HG02571 (cell line): ENCODE results near the gene HOXB6.

Source experiments
- ATAC-seq: cut with Tn5 transposase; IDR thresholded peaks from one replicate; pipeline ENCODE4 v1.9.1; 2021; ENCODE audit warnings: mild to moderate bottlenecking, moderate library complexity; ENCODE audit not compliant: unreplicated experiment

Gene HOXB6

DNA sequence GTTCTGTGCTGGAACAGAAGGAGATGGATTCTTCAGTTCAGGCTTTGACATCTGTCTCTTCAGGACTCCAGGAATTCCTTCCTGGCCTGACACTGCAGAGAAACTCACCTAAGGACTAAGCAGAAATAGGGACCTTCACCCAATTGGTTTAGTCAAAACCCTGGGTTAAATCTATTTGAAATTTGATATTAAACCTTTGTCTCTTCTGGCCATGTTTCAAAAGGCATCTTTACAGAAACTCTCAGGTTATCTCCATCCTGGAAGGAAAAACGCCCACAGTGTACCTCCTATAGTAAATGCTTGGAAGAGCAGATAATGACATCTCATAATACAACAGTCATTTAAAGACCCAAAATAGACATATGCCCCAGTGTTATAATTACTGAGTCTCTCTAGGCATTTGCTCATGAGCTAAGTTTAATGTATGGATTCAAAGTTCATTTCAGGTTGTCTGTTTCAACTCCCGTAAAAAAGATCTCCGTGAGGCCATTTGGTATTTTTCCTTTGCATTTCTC is 21.0 kb downstream of the HOXB6 start:
- no peak for ATAC-seq

DNA sequence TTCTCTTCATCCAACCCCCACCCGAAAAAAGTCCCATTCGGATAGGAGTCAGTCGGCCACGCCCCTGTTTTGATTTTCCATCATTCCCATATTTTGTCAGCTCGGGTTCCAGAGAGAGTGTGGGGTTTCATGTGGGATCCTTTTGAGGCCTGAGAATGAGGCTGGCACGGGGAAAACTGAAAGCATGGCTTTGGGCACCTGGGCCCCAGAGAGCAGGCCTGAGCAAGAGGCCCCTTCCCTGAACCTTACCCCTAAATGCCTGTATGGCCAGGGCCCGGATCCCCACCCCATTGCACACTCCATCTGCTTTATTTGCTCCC is 22.1 kb downstream of the HOXB6 start:
- no peak for ATAC-seq

DNA sequence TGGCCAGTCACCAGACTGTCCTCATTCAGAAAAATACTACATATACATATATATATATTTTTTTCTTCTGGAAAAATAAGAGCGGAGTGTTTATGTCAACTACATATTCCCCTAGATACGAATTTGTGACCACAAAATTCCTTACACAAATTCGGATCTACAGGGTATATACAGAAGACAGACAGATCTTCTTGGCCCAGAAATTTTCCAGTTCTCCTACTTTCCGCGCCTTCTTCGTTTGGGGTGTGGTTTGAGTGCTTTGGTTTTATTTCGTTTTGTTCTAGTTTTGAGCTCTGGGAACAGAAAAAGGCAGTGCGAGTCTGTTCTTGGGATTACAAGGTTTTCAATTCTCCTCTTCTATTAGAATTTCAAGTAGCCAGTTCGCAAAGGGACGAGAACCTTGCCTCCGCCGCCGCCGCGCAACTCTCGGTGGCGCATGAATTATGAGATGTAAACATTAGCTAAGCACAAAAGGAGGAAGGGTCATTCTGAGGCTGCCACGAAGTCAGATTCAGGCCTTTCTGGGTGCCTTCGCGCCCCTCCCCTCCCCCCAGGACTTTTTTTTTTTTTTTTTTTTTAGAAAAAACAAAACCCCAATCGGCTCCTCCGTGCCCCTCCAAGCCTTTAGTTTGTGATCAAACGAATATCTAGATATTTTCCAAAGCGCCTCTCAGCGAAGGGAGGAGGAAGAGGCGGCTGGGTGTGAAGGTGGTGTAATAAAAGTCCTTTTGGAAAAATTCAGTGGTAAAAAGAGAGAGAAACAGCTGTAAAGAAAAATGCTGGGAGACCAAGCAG is 24.8 kb downstream of the HOXB6 start:
- no peak for ATAC-seq

- no peak for ATAC-seq
These were observed 25.4 kb downstream of the HOXB6 start for GRCh38 chr17:48579471-48579759.

DNA sequence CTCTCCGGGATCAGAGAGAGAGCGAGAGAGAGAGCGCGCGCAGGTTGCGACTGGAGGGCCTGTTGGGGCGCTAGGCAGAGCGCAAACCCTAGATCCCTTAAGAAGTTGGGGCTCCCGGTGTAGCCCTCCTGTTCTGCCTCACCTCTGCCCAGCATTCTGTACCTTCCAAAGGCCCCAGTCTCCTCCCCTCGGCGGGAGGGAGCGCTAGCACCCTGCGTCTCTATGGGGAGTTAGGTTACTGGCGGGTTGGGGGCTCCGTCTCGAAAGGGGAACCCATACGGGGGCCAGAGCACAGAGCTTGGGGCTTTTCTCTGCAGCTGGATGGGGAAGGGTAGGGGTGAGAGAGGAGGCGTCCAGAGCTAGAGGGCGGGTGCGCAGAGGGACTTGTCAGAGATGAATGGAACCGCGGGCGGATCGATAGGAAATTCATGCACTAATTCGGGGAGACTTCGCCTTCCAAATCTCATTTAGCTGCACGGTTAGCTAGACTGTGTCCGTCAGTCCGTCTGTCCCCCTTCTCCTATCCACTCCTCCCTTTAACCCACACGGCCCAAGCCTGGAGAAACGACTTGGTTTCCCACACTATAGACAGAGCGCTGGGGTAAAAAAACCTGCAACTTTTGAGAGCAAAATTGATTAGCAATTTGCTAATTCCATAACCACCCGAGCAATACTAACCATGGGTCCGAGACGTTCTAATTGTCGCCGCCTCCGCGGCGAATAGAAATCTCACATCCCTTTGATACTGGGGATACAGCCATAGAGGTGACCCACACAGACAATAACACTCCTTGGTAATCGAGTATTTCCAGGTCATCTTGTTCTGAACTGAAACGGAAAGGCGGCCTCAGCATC is 25.9 kb downstream of the HOXB6 start:
- ATAC-seq = peak; percentile 20

DNA sequence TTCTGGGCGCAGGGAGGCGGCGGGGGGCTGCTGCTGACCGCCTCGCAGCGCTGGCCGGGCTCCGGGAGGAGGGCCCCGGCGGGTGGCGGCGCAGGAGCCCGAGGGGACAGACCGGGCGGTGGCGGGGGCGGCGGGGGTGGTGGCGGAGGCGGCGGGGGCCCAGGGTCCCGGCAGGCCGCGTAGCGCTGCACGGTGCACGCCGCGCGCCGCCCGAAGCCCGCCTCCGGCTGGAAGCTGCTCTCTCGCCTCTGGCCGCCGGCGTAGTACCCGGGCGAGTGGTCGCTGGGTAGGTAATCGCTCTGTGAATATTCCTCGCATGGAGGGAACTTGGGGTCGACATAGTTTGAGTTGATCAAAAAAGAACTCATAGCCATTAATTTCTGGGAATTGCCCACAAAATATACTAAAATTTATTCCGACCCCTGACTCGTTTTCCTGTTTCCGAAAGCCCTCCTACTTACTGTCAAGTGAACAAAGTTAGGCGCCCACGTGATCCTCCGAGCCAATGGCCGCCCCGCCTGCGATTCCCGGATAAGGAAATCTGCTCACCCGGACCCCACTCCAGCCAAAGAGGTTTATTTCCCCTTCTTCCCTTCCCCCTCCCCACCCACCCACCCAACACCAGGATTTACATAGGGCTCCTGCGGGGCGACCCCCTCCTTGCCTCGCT is 26.7 kb downstream of the HOXB6 start, which contains the start of gene HOXB4:
Gene HOXB4, minus strand, starts transcription at position 405 of the 670 bp plus-strand sequence. Its CDS starts 31 bp downstream, at position 374.
- ATAC-seq = peak; percentile 62

DNA sequence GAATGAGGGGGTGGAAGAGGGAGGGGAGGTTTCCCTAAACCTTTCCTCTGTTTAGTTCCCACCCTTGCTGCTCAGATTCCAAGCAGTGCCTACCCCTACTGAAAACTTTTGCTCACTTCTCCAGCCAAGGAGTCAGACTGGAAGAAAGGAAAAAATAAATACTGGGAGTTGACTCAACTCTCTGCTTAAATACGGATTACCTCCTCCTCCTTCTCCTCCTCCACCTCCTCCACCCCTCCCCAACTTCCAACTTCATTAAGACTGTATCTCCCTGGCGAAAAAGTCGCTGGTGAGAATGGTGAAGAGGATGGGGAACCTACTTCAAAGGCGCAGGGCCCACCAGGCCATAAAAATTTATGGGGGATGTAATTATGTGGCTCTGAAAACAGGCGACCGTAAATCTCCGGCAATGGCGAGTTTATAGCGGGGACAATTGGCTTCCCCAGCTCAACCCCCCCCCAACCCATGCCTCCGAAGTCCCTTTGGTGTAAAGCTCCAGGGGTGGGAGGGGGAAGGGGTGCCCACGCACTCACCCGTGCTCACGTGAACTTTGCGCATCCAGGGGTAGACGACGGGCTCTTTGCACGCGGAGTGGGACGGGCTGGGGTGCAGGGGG is 27.3 kb downstream of the HOXB6 start:
- no peak for ATAC-seq

- no peak for ATAC-seq
These were observed 28.1 kb downstream of the HOXB6 start for GRCh38 chr17:48576479-48577309.

DNA sequence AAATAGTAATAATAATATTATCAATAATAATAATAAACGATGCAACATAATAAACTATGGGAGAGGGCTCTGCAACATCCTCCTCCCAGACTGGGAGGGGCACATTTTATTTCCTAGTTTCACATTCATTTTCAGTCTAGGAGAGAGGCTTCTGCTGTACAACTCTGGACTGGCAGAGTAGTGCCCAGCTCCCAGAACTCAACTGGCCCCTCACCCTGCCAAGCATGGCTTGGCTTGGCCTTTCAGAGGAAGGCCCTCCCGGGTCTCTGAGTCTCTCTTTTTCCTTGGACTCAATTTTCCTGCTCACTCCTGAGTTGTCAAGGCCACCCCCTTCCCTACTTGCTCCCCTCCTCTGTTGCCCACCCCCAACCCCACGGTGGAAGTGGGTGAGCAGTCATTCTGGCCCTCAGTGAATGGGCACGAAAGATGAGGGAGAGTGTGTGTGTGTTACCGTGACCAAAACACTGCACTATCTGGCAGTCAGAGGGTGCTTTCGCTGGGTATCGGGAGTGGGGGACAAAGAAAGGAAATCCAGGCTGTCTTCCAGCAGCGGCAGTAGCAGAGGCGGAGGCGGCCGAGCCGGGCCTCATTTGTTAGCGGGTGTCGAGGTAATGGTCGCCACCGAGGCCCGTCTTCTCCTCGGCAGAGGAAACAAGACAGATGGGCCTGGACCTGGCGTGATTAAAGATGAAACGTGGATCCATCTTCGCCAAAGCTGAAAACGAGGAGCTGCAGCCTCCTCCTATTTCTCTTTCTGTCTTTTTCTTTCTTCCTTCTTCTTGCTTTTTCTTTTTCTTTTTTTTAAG is 28.9 kb downstream of the HOXB6 start:
- ATAC-seq = no peak

- no peak for ATAC-seq
These were observed 29.7 kb downstream of the HOXB6 start for GRCh38 chr17:48575066-48575582.

DNA sequence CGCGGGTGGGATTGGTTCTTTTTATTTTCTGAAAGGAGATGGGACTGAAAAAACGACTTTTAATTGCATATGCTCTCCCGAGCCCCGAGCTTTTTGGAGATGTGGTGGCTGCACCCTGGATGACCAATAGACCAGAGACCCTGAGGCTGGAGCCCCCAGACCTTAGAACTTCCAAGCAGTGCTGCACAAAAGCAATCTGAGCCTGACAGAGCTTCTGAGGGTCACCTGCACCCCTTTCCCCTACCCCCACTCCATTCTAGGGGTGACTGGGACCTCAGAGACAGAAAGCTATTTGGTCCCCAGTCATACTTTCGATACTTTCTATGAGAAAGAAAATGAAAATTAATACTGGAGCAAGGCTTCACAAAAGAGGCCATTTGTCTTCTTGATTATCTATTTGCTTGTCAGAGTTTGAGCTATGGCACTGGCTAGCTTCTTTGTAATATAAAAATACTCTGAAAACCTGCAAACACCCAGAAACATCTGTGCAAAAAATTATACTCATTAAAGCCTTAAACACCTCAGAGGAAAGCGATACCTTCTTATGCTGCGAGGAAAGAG is 30.2 kb downstream of the HOXB6 start:
- no peak for ATAC-seq

- ATAC-seq = no peak
These were observed 32.9 kb downstream of the HOXB6 start for GRCh38 chr17:48571826-48572417.

DNA sequence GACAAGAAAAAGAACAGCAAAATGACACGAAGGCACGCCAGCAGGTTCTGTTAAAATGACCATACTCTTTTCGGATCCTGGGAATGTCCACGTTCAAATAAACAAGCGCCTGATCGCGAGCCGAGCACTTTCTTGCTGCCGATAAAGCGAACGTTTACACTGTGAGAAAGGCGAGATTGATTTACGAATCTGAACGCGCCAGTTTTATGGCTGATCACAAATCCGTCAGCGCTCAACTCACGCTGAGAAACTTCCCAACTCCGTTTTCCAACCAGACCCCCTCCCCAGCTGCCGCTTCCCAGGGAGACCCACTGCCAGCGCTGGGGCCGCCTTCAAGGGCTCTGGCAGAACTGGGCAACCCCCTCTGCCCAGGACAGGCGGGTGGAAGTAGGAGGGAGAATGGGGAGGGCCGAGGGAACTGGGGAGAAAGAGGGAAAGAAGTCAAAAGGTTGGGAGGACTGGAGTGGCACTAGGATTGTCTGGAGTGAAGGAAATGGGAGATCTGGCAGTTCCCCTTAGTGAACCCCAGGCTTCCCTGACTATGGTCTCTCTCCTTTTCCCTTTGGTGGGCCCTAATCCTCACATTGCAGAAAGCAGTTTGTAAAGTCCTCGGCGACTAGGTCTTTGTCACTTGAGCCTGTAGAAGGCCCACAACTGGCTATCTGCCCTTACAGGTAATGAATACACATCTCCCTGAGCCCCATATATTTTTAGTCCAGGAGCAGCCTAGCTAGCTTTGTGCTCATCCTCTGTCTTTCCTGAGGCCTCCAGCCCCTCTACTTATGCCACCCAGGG is 33.6 kb downstream of the HOXB6 start:
- ATAC-seq = no peak

- no peak for ATAC-seq
These were observed 34.3 kb downstream of the HOXB6 start for GRCh38 chr17:48570325-48571023.

- no peak for ATAC-seq
These were observed 35.0 kb downstream of the HOXB6 start for GRCh38 chr17:48569674-48570324.

- no peak for ATAC-seq
These were observed 35.6 kb downstream of the HOXB6 start for GRCh38 chr17:48569240-48569582.
